HepG2 (cell line): ENCODE data around the gene HELZ2. TPM values are rescaled to one million over a fixed set of nuclear protein-coding genes. Genes with fewer than 3 reads are reported as not detected.

Experiments
- ADNP ChIP-seq: sonication (generic); formaldehyde crosslinking; IDR thresholded peaks from 2 replicates; pipeline ENCODE4 v1.4.0; 2020; ENCODE audit warnings: missing genetic modification reagents
- CEBPZ ChIP-seq: IDR thresholded peaks from 2 replicates; pipeline ENCODE4 v1.6.1; 2012; ENCODE audit warnings: low read length, improper control_type of control experiment
- GLI4 ChIP-seq: sonication (generic); formaldehyde crosslinking; IDR thresholded peaks from 2 replicates; pipeline ENCODE4 v1.5.1; 2020; ENCODE audit warnings: missing genetic modification reagents, mild to moderate bottlenecking, moderate library complexity, borderline replicate concordance
- JDP2 ChIP-seq: sonication (generic); formaldehyde crosslinking; IDR thresholded peaks from 2 replicates; pipeline ENCODE4 v1.8.1; 2022; ENCODE audit warnings: missing genetic modification reagents, borderline replicate concordance
- MIER3 ChIP-seq: IDR thresholded peaks from 2 replicates; pipeline ENCODE4 v1.6.1; 2016; ENCODE audit warnings: missing compliant biosample characterization, borderline replicate concordance
- NPAS2 ChIP-seq: sonication (generic); formaldehyde crosslinking; IDR thresholded peaks from 2 replicates; pipeline ENCODE4 v1.8.0; 2022; ENCODE audit warnings: mild to moderate bottlenecking, missing genetic modification reagents, borderline replicate concordance
- TEAD3 ChIP-seq: optimal IDR thresholded peaks from 2 replicates; pipeline ENCODE3; 2016; ENCODE audit warnings: borderline replicate concordance
- TRIM24 ChIP-seq: sonication (generic); formaldehyde crosslinking; IDR thresholded peaks from 2 replicates; pipeline ENCODE4 v1.8.0; 2022; ENCODE audit warnings: mild to moderate bottlenecking, missing genetic modification reagents
- ZNF280B ChIP-seq: sonication (generic); formaldehyde crosslinking; IDR thresholded peaks from 2 replicates; pipeline ENCODE4 v1.5.0; 2020; ENCODE audit warnings: missing genetic modification reagents, mild to moderate bottlenecking, borderline replicate concordance
- ZNF3 ChIP-seq: IDR thresholded peaks from 2 replicates; pipeline ENCODE4 v1.7.0; 2017; ENCODE audit warnings: inconsistent platforms
- ZNF333 ChIP-seq: sonication (generic); formaldehyde crosslinking; IDR thresholded peaks from 2 replicates; pipeline ENCODE4 v1.4.0; 2020; ENCODE audit warnings: mild to moderate bottlenecking, missing genetic modification reagents, borderline replicate concordance
- ZNF337 ChIP-seq: sonication (generic); formaldehyde crosslinking; IDR thresholded peaks from 2 replicates; pipeline ENCODE4 v1.5.1; 2020; ENCODE audit warnings: missing genetic modification reagents, low read depth, mild to moderate bottlenecking, borderline replicate concordance
- ZNF430 ChIP-seq: sonication (generic); formaldehyde crosslinking; IDR thresholded peaks from 2 replicates; pipeline ENCODE4 v1.9.0; 2021; ENCODE audit warnings: mild to moderate bottlenecking, missing genetic modification reagents
- ZNF572 ChIP-seq: sonication (generic); formaldehyde crosslinking; IDR thresholded peaks from 2 replicates; pipeline ENCODE4 v1.5.1; 2020; ENCODE audit warnings: mild to moderate bottlenecking, missing genetic modification reagents
- ZNF576 ChIP-seq: sonication (generic); formaldehyde crosslinking; IDR thresholded peaks from 2 replicates; pipeline ENCODE4 v1.4.0; 2020; ENCODE audit warnings: mild to moderate bottlenecking, missing genetic modification reagents
- ZNF75D ChIP-seq: sonication (generic); formaldehyde crosslinking; IDR thresholded peaks from 2 replicates; pipeline ENCODE4 v1.8.1; 2023; ENCODE audit warnings: missing genetic modification reagents, mild to moderate bottlenecking, borderline replicate concordance
- ZNF850 ChIP-seq: sonication (generic); formaldehyde crosslinking; conservative IDR thresholded peaks from 2 replicates; pipeline ENCODE4 v1.9.0; 2021; ENCODE audit warnings: mild to moderate bottlenecking, missing genetic modification reagents
- polyA plus RNA-seq, 8 experiments: library from polyadenylated mRNA; depleted of rRNA in 3 of 8; stranded (reverse) in 7 of 8; unstranded in 1 of 8; fragments of >200 nt; fragmentation: Illumina TruSeq in 4 of 8; extraction: Trizol in 4 of 8; gene quantifications; 2 replicates each; pipeline versions ENCODE4 v1.2.1 to v1.2.3, GENCODE V29; 2011 to 2016; ENCODE audit warnings: low read depth in 4 of 8, missing spikeins in 1 of 8, mixed read lengths in 1 of 8; ENCODE audit not compliant: insufficient read depth in 1 of 8
- total RNA-seq, 5 experiments: library from RNA; depleted of rRNA; stranded (reverse); fragments of >200 nt; fragmentation: Illumina TruSeq; extraction: Trizol; gene quantifications; 2 replicates each; pipeline ENCODE4 v1.2.3, GENCODE V29; 2016; ENCODE audit warnings: low read depth in 1 of 5
- TF ChIP-seq, protein P1 (sequence below): sonication (generic); formaldehyde crosslinking; IDR thresholded peaks from 2 replicates; pipeline ENCODE4 v1.4.0; 2020; ENCODE audit warnings: missing genetic modification reagents

HELZ2 gene
- total and polyA plus RNA-seq, 2 of the 13 experiments (the other 11 are each of a cell fraction or from before 2014, with no cell fraction given), result 9.6 to 10.1 TPM

DNA sequence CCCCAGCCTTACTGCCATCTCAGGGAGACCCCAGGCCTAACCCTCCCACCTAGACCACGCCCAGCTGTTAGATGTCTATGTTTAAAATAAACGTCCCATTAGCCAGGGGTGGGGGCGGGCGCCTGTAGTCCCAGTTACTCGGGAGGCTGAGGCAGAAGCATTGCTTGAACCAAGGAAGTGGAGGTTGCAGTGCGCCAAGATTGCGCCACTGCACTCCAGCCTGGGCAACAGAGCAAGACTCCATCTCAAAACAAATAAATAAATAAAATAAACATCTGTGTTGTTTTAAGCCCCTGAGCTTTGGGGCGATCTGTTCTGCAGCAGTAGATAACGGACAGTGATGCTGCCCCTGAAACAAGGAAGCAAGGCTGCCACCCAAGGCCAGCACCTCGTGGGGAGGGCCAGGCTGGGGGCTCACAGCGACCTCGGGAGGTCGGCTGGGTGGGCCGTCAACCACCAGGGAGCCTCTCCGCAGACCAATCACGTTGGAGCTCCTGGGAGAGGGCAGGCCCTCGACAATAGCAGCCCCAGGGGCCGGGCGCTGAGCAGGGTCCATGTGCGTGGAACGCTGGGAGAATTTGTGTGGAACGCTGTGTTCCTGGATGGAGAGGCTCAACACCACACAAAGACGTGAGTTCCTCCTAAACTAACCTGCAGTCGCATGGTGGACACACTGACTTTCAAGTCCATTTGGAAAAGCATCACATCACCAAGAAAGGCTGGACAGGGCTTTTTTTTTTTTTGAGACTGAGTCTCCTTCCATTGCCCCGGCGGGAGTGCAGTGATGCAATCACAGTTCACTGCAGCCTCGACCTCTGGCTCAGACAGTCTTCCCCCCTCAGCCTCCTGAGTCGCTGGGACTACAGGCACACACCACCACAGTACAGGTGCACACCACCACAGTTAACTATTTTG, 1.0 kb upstream of the HELZ2 start (continued):
- TF ChIP-seq CEBPZ (no peak), NPAS2 (CRISPR knock-in tag) (no peak), GLI4 (CRISPR knock-in tag) (peak; percentile 59; the same call in 1 of the 2 replicates), ZNF572 (0 out of 2 replicates have a peak, but pooled peaks have one; percentile 63), ZNF576 (no peak; the same call in 1 of the 2 replicates), ZNF280B (no peak; the same call in 1 of the 2 replicates), TEAD3 (CRISPR knock-in tag) (peak; percentile 79), ADNP (CRISPR knock-in tag) (no peak), ZNF75D (no peak), ZNF333 (CRISPR knock-in tag) (no peak), ZNF850 (CRISPR knock-in tag) (no peak), JDP2 (CRISPR knock-in tag) (no peak), ZNF430 (no peak), ZNF3 (CRISPR knock-in tag) (peak; percentile 23; the same call in 1 of the 2 replicates), TRIM24 (no peak), MIER3 (CRISPR knock-in tag) (no peak), ZNF337 (CRISPR knock-in tag) (no peak)
- TF ChIP-seq, protein P1, sequence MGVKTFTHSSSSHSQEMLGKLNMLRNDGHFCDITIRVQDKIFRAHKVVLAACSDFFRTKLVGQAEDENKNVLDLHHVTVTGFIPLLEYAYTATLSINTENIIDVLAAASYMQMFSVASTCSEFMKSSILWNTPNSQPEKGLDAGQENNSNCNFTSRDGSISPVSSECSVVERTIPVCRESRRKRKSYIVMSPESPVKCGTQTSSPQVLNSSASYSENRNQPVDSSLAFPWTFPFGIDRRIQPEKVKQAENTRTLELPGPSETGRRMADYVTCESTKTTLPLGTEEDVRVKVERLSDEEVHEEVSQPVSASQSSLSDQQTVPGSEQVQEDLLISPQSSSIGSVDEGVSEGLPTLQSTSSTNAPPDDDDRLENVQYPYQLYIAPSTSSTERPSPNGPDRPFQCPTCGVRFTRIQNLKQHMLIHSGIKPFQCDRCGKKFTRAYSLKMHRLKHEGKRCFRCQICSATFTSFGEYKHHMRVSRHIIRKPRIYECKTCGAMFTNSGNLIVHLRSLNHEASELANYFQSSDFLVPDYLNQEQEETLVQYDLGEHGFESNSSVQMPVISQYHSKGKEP, result no peak
